Memory B cell (primary cell): Measurements from ENCODE around the gene ZNF628.
A peak's percentile ranks its signal among the peaks of the same experiment; 100 is the strongest.

Experiments used
- ATAC-seq: fragments of 150-1000 bp; cut with Tn5 transposase; 2 replicates; pipeline ENCODE4 v1.10.0; 2021; ENCODE audit warnings: low read depth, mild to moderate bottlenecking, moderate library complexity
- DNase-seq, 2 donors: peaks; one replicate each; pipeline ENCODE4 v3.0.0; 2022; ENCODE audit warnings: low spot score in 2 of 2
- H3K27ac Mint-ChIP-seq: one replicate; pipeline ENCODE4 v1.8.0; 2022; ENCODE audit warnings: mild to moderate bottlenecking, moderate library complexity, mixed read lengths
- H3K27me3 Mint-ChIP-seq: one replicate; pipeline ENCODE4 v1.8.0; 2022; ENCODE audit warnings: mixed read lengths
- H3K36me3 Mint-ChIP-seq: one replicate; pipeline ENCODE4 v1.8.0; 2022; ENCODE audit warnings: mild to moderate bottlenecking, mixed read lengths
- H3K4me1 Mint-ChIP-seq: one replicate; pipeline ENCODE4 v1.8.0; 2022; ENCODE audit warnings: mixed read lengths
- H3K4me3 Mint-ChIP-seq: one replicate; pipeline ENCODE4 v1.8.0; 2022; ENCODE audit warnings: mild to moderate bottlenecking, moderate library complexity, mixed read lengths
- H3K9me3 Mint-ChIP-seq: one replicate; pipeline ENCODE4 v1.8.0; 2022; ENCODE audit warnings: mixed read lengths

Gene ZNF628

GRCh38 chr19:55455576-55456235 is 20.7 kb upstream of the ZNF628 start:
- no peak overlapping the region for H3K4me3 Mint-ChIP-seq
- H3K36me3 Mint-ChIP-seq = peaks cover 16% of the 10 kb centered on the region
- H3K9me3 Mint-ChIP-seq = no peaks in the 10 kb centered on the region

GRCh38 chr19:55456347-55456746 is 20.1 kb upstream of the ZNF628 start:
- H3K27ac Mint-ChIP-seq = no peak overlapping the region
- H3K4me1 Mint-ChIP-seq = peaks cover 15% of the 10 kb centered on the region
- H3K27me3 Mint-ChIP-seq = peaks cover 7% of the 10 kb centered on the region
- DNase-seq (no peak), ATAC-seq (no peak)
- H3K36me3 Mint-ChIP-seq = peaks cover 15% of the 10 kb centered on the region
- H3K9me3 Mint-ChIP-seq = no peaks in the 10 kb centered on the region
- H3K4me3 Mint-ChIP-seq = no peak overlapping the region

More at GRCh38 chr19:55455576-55456235, 20.7 kb upstream of the ZNF628 start:
- Mint-ChIP-seq H3K27ac (no peak overlapping the region), H3K27me3 (peaks cover 11% of the 10 kb centered on the region), H3K4me1 (peaks cover 15% of the 10 kb centered on the region)
- DNase-seq (no peak), ATAC-seq (no peak)

GRCh38 chr19:55457683-55458457 is 18.5 kb upstream of the ZNF628 start:
- H3K27ac Mint-ChIP-seq = no peak overlapping the region
- DNase-seq = no peak
- no peak overlapping the region for H3K4me3 Mint-ChIP-seq
- peaks cover 15% of the 10 kb centered on the region for H3K36me3 Mint-ChIP-seq
- H3K4me1 Mint-ChIP-seq = peaks cover 18% of the 10 kb centered on the region
- H3K27me3 Mint-ChIP-seq = peaks cover 4% of the 10 kb centered on the region
- no peak for ATAC-seq
- no peaks in the 10 kb centered on the region for H3K9me3 Mint-ChIP-seq

- H3K27ac Mint-ChIP-seq = no peak overlapping the region
- DNase-seq = no peak
- H3K27me3 Mint-ChIP-seq = peaks cover 2% of the 10 kb centered on the region
- H3K9me3 Mint-ChIP-seq = no peaks in the 10 kb centered on the region
- ATAC-seq = no peak
- peak overlapping the region; percentile 86 for H3K4me3 Mint-ChIP-seq
- H3K36me3 Mint-ChIP-seq = peaks cover 9% of the 10 kb centered on the region
- peaks cover 18% of the 10 kb centered on the region for H3K4me1 Mint-ChIP-seq
These were observed 16.9 kb upstream of the ZNF628 start for GRCh38 chr19:55459551-55459949.

- peak overlapping the region; percentile 85 for H3K27ac Mint-ChIP-seq
- H3K4me3 Mint-ChIP-seq = peak overlapping the region; percentile 86
- no peak for DNase-seq
- no peak for ATAC-seq
- H3K27me3 Mint-ChIP-seq = peaks cover 2% of the 10 kb centered on the region
- H3K4me1 Mint-ChIP-seq = peaks cover 18% of the 10 kb centered on the region
- H3K9me3 Mint-ChIP-seq = no peaks in the 10 kb centered on the region
- peaks cover 6% of the 10 kb centered on the region for H3K36me3 Mint-ChIP-seq
These were observed 16.3 kb upstream of the ZNF628 start for GRCh38 chr19:55459950-55460657.

GRCh38 chr19:55460670-55461258 is 15.7 kb upstream of the ZNF628 start:
- Mint-ChIP-seq H3K4me3 (peak overlapping the region; percentile 86), H3K9me3 (no peaks in the 10 kb centered on the region), H3K27me3 (peaks cover 2% of the 10 kb centered on the region), H3K4me1 (peaks cover 18% of the 10 kb centered on the region), H3K36me3 (peaks cover 1% of the 10 kb centered on the region), H3K27ac (peak overlapping the region; percentile 85)
- no peak for DNase-seq
- ATAC-seq = no peak

- H3K4me1 Mint-ChIP-seq = peaks cover 18% of the 10 kb centered on the region
- DNase-seq (peak; percentile 99 to 100), ATAC-seq (peak; percentile 93)
- no peaks in the 10 kb centered on the region for H3K9me3 Mint-ChIP-seq
- H3K4me3 Mint-ChIP-seq = peak within 1 kb of the TSS; percentile 86
- H3K36me3 Mint-ChIP-seq = no peaks in the 10 kb centered on the region
- H3K27me3 Mint-ChIP-seq = peaks cover 2% of the 10 kb centered on the region
- H3K27ac Mint-ChIP-seq = peak within 1 kb of the TSS; percentile 85
These were observed 15.0 kb upstream of the ZNF628 start, which contains the start of gene ISOC2 for GRCh38 chr19:55461259-55461973. TSS of gene ISOC2 (minus strand) at chr19:55461642. CDS start at chr19:55456486, 5,156 bp downstream.

- DNase-seq = no peak
- peak overlapping the region; percentile 80 for H3K27ac Mint-ChIP-seq
- ATAC-seq = no peak
- H3K9me3 Mint-ChIP-seq = no peaks in the 10 kb centered on the region
- H3K27me3 Mint-ChIP-seq = peaks cover 2% of the 10 kb centered on the region
- peak overlapping the region; percentile 86 for H3K4me3 Mint-ChIP-seq
- H3K36me3 Mint-ChIP-seq = no peaks in the 10 kb centered on the region
- H3K4me1 Mint-ChIP-seq = peaks cover 18% of the 10 kb centered on the region
These were observed 14.3 kb upstream of the ZNF628 start for GRCh38 chr19:55461974-55462626.

- peak overlapping the region; percentile 61 for H3K4me3 Mint-ChIP-seq
- no peak for ATAC-seq
These were observed 13.7 kb upstream of the ZNF628 start for GRCh38 chr19:55462722-55463121.

GRCh38 chr19:55463583-55464031 is 12.8 kb upstream of the ZNF628 start:
- Mint-ChIP-seq H3K4me1 (peaks cover 21% of the 10 kb centered on the region), H3K4me3 (no peak overlapping the region), H3K36me3 (no peaks in the 10 kb centered on the region), H3K9me3 (no peaks in the 10 kb centered on the region), H3K27ac (no peak overlapping the region), H3K27me3 (peaks cover 2% of the 10 kb centered on the region)
- no peak for DNase-seq
- ATAC-seq = no peak

More at GRCh38 chr19:55462722-55463121, 13.7 kb upstream of the ZNF628 start:
- peaks cover 2% of the 10 kb centered on the region for H3K27me3 Mint-ChIP-seq
- H3K9me3 Mint-ChIP-seq = no peaks in the 10 kb centered on the region
- no peak for DNase-seq
- H3K36me3 Mint-ChIP-seq = no peaks in the 10 kb centered on the region
- H3K4me1 Mint-ChIP-seq = peaks cover 18% of the 10 kb centered on the region
- H3K27ac Mint-ChIP-seq = no peak overlapping the region

GRCh38 chr19:55464039-55464661 is 12.3 kb upstream of the ZNF628 start:
- no peak for ATAC-seq
- Mint-ChIP-seq H3K27me3 (peaks cover 2% of the 10 kb centered on the region), H3K4me3 (no peak overlapping the region), H3K9me3 (no peaks in the 10 kb centered on the region), H3K27ac (no peak overlapping the region), H3K4me1 (peaks cover 21% of the 10 kb centered on the region), H3K36me3 (no peaks in the 10 kb centered on the region)
- DNase-seq = no peak

- H3K4me1 Mint-ChIP-seq = peaks cover 21% of the 10 kb centered on the region
- no peaks in the 10 kb centered on the region for H3K9me3 Mint-ChIP-seq
- H3K27ac Mint-ChIP-seq = no peak within 1 kb of the TSS
- no peak within 1 kb of the TSS for H3K4me3 Mint-ChIP-seq
- H3K27me3 Mint-ChIP-seq = peaks cover 2% of the 10 kb centered on the region
- no peak for DNase-seq
- no peak for ATAC-seq
- H3K36me3 Mint-ChIP-seq = no peaks in the 10 kb centered on the region
These were observed 11.8 kb upstream of the ZNF628 start, which contains the start of gene C19orf85 for GRCh38 chr19:55464662-55465054. TSS of gene C19orf85 (minus strand) at chr19:55464751. CDS start at chr19:55464554, 197 bp downstream.
